Prostate gland (tissue), 2 donors: ENCODE data around the gene POLD2.

ENCODE experiments used
- POLR2A ChIP-seq: fragments of 450-650 bp; IDR thresholded peaks from one replicate; pipeline ENCODE4 v1.6.1; 2016; ENCODE audit warnings: antibody characterized with exemption, mild to moderate bottlenecking
- TF ChIP-seq, protein P1 (sequence below), 4 experiments: fragments of 200-600 bp in 2 of 4; fragments of 450-650 bp in 2 of 4; sonication (generic) in 2 of 4; IDR thresholded peaks; 1 replicate in 3 of 4; 2 replicates in 1 of 4; pipeline ENCODE4 v1.5.1; 2016 to 2019; ENCODE audit warnings: antibody characterized with exemption in 4 of 4, mild to moderate bottlenecking in 2 of 4, moderate library complexity in 2 of 4

DNA sequence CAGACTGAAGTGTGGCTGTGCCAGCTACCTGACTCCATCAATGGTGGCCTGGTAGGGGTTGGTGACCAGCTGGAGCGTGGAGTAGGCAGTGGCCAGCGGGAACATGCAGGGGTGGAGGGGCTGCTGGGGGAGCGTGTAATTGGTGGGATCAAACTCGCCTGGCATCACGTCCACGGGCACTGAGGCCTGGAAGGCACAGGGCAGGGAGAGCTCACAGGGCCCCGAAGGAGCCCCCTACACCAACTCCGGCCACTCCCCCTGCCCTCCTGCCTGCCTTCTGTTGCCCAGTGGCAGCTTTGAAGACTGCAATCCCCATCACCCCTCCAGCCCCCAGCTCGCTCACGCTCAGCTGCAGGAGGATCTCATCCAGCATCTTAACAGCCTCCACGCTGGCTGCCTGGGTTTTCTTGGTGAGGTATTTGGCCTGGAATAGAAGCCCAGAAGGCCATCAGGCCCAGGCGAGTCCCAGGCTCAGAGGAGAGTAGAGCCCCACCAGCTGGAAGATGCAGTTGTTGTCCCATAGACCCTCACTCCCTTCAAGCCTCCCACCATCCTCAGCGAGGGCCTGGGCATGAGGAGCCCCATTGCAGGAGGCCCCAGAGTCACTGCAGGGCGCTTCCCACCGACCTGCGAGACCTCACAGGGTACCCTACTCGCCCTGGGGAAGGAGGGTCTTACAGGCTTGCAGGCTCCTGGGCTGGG, 7.1 kb downstream of the POLD2 start:
- no peak for TF ChIP-seq POLR2A
- TF ChIP-seq, protein P1, sequence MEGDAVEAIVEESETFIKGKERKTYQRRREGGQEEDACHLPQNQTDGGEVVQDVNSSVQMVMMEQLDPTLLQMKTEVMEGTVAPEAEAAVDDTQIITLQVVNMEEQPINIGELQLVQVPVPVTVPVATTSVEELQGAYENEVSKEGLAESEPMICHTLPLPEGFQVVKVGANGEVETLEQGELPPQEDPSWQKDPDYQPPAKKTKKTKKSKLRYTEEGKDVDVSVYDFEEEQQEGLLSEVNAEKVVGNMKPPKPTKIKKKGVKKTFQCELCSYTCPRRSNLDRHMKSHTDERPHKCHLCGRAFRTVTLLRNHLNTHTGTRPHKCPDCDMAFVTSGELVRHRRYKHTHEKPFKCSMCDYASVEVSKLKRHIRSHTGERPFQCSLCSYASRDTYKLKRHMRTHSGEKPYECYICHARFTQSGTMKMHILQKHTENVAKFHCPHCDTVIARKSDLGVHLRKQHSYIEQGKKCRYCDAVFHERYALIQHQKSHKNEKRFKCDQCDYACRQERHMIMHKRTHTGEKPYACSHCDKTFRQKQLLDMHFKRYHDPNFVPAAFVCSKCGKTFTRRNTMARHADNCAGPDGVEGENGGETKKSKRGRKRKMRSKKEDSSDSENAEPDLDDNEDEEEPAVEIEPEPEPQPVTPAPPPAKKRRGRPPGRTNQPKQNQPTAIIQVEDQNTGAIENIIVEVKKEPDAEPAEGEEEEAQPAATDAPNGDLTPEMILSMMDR (IDR thresholded peaks at IDR 0.05): no peak
